Erythroblast (primary cell): ENCODE results near the gene MPRIP.

Source experiments
- GATA1 ChIP-seq: IDR thresholded peaks from 2 replicates; pipeline ENCODE4 v1.6.1; 2011; ENCODE audit warnings: low read depth, mild to moderate bottlenecking, control low read depth, low read length, moderate library complexity
- POLR2A ChIP-seq: IDR thresholded peaks from 2 replicates; pipeline ENCODE4 v1.6.1; 2011; ENCODE audit warnings: mild to moderate bottlenecking, low read length

GRCh38 chr17:17106756-17107155, 64.5 kb downstream of the MPRIP start:
- TF ChIP-seq POLR2A, result no peak
- TF ChIP-seq GATA1, result no peak
